RPMI7951 (cell line): ENCODE measurements around the gene CD226. TPM values are rescaled to one million over a fixed set of nuclear protein-coding genes. Genes with fewer than 3 reads are reported as not detected.
"Not testable (repeated sequence)": the region's sequence is repeated elsewhere in the genome, so short reads cannot be mapped to it uniquely, and the experiment has no call there.

Source experiments
- DNase-seq: peaks from one replicate; pipeline ENCODE4 v3.0.0-alpha.2; 2012; ENCODE audit warnings: low read depth
- total RNA-seq: library from RNA; depleted of rRNA; stranded (reverse); fragments of >200 nt; shearing (Covaris generic); gene quantifications from 2 replicates; pipeline ENCODE4 v1.2.3, GENCODE V29; 2014

Gene CD226
- total RNA-seq, 1 experiment from 2014 or later, result 0.12 TPM

GRCh38 chr18:69908838-69909237, 38.8 kb downstream of the CD226 start:
- no peak for DNase-seq

GRCh38 chr18:69906765-69907164, 40.9 kb downstream of the CD226 start:
- no peak for DNase-seq

GRCh38 chr18:69900941-69901340, 46.7 kb downstream of the CD226 start:
- no peak for DNase-seq

- DNase-seq, result not testable (repeated sequence)
Measured at GRCh38 chr18:69899154-69899923, 48.3 kb downstream of the CD226 start.

- no peak for DNase-seq
Measured at GRCh38 chr18:69898241-69898861, 49.3 kb downstream of the CD226 start.

GRCh38 chr18:69897397-69898108, 50.1 kb downstream of the CD226 start:
- no peak for DNase-seq

GRCh38 chr18:69895066-69896047, 52.3 kb downstream of the CD226 start:
- no peak for DNase-seq

- DNase-seq, result no peak
Measured at GRCh38 chr18:69894467-69894866, 53.2 kb downstream of the CD226 start.

GRCh38 chr18:69890558-69890957, 57.1 kb downstream of the CD226 start:
- no peak for DNase-seq

GRCh38 chr18:69889009-69889408, 58.7 kb downstream of the CD226 start:
- DNase-seq, result no peak

GRCh38 chr18:69887256-69887655, 60.4 kb downstream of the CD226 start:
- no peak for DNase-seq

- DNase-seq, result no peak
Measured at GRCh38 chr18:69885841-69886531, 61.7 kb downstream of the CD226 start.

GRCh38 chr18:69885355-69885754, 62.3 kb downstream of the CD226 start:
- DNase-seq, result no peak

- DNase-seq, result no peak
Measured at GRCh38 chr18:69883781-69884180, 63.9 kb downstream of the CD226 start.

- DNase-seq, result no peak
Measured at GRCh38 chr18:69882965-69883668, 64.6 kb downstream of the CD226 start.

GRCh38 chr18:69880083-69880482, 67.6 kb downstream of the CD226 start:
- no peak for DNase-seq

GRCh38 chr18:69879051-69879450, 68.6 kb downstream of the CD226 start:
- DNase-seq, result not testable (repeated sequence)

- DNase-seq, result no peak
Measured at GRCh38 chr18:69878213-69878933, 69.3 kb downstream of the CD226 start.

GRCh38 chr18:69876490-69876889, 71.2 kb downstream of the CD226 start:
- DNase-seq, result no peak

GRCh38 chr18:69874058-69874457, 73.6 kb downstream of the CD226 start:
- DNase-seq, result no peak
